CD14-positive monocyte (primary cell): ENCODE results near the gene MTR. TPM values are rescaled to one million over a fixed set of nuclear protein-coding genes. Genes with fewer than 3 reads are reported as not detected.

Source experiments
- DNase-seq, 3 donors: peaks; one replicate each; pipeline ENCODE4 v3.0.0-alpha.2; 2011 to 2022
- H2AFZ ChIP-seq: 2 replicates; pipeline ENCODE4 v1.6.0; 2012; ENCODE audit warnings: mild to moderate bottlenecking, low read depth, low read length, inconsistent platforms; ENCODE audit not compliant: insufficient read depth, poor library complexity, severe bottlenecking
- H3K27ac ChIP-seq, 2 donors: 1 replicate in 1 of 2; 2 replicates in 1 of 2; pipeline ENCODE4 v1.5.1; 2012 to 2013; ENCODE audit warnings: low read length in 2 of 2, control low read depth in 1 of 2, inconsistent platforms in 1 of 2, low read depth in 1 of 2, mild to moderate bottlenecking in 1 of 2
- H3K27me3 ChIP-seq, 2 donors: one replicate each; pipeline versions ENCODE4 v1.6.0 to v1.6.1; 2011 to 2013; ENCODE audit warnings: low read length in 2 of 2; ENCODE audit not compliant: control insufficient read depth in 2 of 2, insufficient read depth in 2 of 2
- H3K36me3 ChIP-seq, 2 donors: replicated peaks in 1 of 2; 1 replicate in 1 of 2; 2 replicates in 1 of 2; pipeline versions ENCODE4 v1.5.1 to v1.6.1; 2012 to 2013; ENCODE audit warnings: low read length in 2 of 2, control low read depth in 1 of 2, inconsistent platforms in 1 of 2, mild to moderate bottlenecking in 1 of 2; ENCODE audit not compliant: insufficient read depth in 2 of 2, control insufficient read depth in 1 of 2
- H3K4me1 ChIP-seq, 2 donors: 1 replicate in 1 of 2; 2 replicates in 1 of 2; pipeline versions ENCODE4 v1.5.1 to v1.6.1; 2012 to 2013; ENCODE audit warnings: low read length in 2 of 2, control low read depth in 1 of 2, inconsistent platforms in 1 of 2, mild to moderate bottlenecking in 1 of 2, moderate library complexity in 1 of 2; ENCODE audit not compliant: insufficient read depth in 2 of 2, control insufficient read depth in 1 of 2
- H3K4me2 ChIP-seq: replicated peaks from 2 replicates; pipeline ENCODE3; 2012; ENCODE audit warnings: low read length, moderate library complexity, mild to moderate bottlenecking; ENCODE audit not compliant: poor library complexity, severe bottlenecking; ENCODE audit errors: extremely low read depth
- H3K4me3 ChIP-seq, 3 experiments: fragments of 200-600 bp in 1 of 3; sonication (generic) in 1 of 3; replicated peaks in 1 of 3; 1 replicate in 2 of 3; 2 replicates in 1 of 3; pipeline ENCODE4 v1.5.1; 2011 to 2013; ENCODE audit warnings: low read length in 3 of 3, mild to moderate bottlenecking in 3 of 3, control low read depth in 2 of 3, low read depth in 2 of 3, inconsistent platforms in 1 of 3, moderate library complexity in 1 of 3
- H3K79me2 ChIP-seq: 2 replicates; pipeline ENCODE4 v1.6.0; 2012; ENCODE audit warnings: mild to moderate bottlenecking, control low read depth, inconsistent platforms, low read length, moderate library complexity; ENCODE audit not compliant: insufficient read depth
- H3K9ac ChIP-seq: 2 replicates; pipeline ENCODE4 v1.6.0; 2017; ENCODE audit warnings: low read length, mild to moderate bottlenecking; ENCODE audit not compliant: insufficient read depth, poor library complexity, severe bottlenecking
- H3K9me3 ChIP-seq, 2 donors: replicated peaks in 1 of 2; 1 replicate in 1 of 2; 2 replicates in 1 of 2; pipeline versions ENCODE4 v1.5.1 to v1.6.1; 2012 to 2013; ENCODE audit warnings: low read length in 2 of 2, control low read depth in 1 of 2; ENCODE audit not compliant: control insufficient read depth in 1 of 2, insufficient read depth in 1 of 2
- H4K20me1 ChIP-seq: 2 replicates; pipeline ENCODE4 v1.6.0; 2012; ENCODE audit warnings: mild to moderate bottlenecking, low read length, control low read depth, moderate library complexity; ENCODE audit not compliant: insufficient read depth
- H3K27ac Mint-ChIP-seq, 7 donors: one replicate each; pipeline ENCODE4 v1.8.0; 2020; ENCODE audit warnings: mild to moderate bottlenecking in 7 of 7, mixed read lengths in 7 of 7, moderate library complexity in 6 of 7, inconsistent platforms in 2 of 7
- H3K27me3 Mint-ChIP-seq, 3 donors: one replicate each; pipeline ENCODE4 v1.8.0; 2021 to 2022; ENCODE audit warnings: low read depth in 3 of 3, mild to moderate bottlenecking in 3 of 3, mixed read lengths in 3 of 3, moderate library complexity in 3 of 3, inconsistent platforms in 1 of 3
- H3K36me3 Mint-ChIP-seq, 2 donors: one replicate each; pipeline ENCODE4 v1.8.0; 2020; ENCODE audit warnings: mixed read lengths in 2 of 2, inconsistent platforms in 1 of 2, mild to moderate bottlenecking in 1 of 2
- H3K4me1 Mint-ChIP-seq: one replicate; pipeline ENCODE4 v1.8.0; 2020; ENCODE audit warnings: mild to moderate bottlenecking, mixed read lengths
- H3K4me3 Mint-ChIP-seq, 2 donors: one replicate each; pipeline ENCODE4 v1.8.0; 2020; ENCODE audit warnings: mild to moderate bottlenecking in 2 of 2, mixed read lengths in 2 of 2, moderate library complexity in 1 of 2
- H3K9me3 Mint-ChIP-seq, 7 donors: one replicate each; pipeline ENCODE4 v1.8.0; 2020 to 2022; ENCODE audit warnings: mixed read lengths in 7 of 7, mild to moderate bottlenecking in 6 of 7, moderate library complexity in 6 of 7, inconsistent platforms in 2 of 7
- WGBS: methylation state at CpG from one replicate; pipeline ENCODE4 v1.1.5; 2013; ENCODE audit warnings: missing lambda C conversion rate; ENCODE audit not compliant: insufficient coverage; 5-methylcytosine and 5-hydroxymethylcytosine counted together
- intact Hi-C, 2 donors: fragments of 100-400 bp; cut with micrococcal nuclease; formaldehyde crosslinking; loops; one replicate each; pipeline versions ENCODE4 v1.15.0 to v1.15.1; 2023
- polyA plus RNA-seq, 3 donors: library from polyadenylated mRNA; depleted of rRNA in 1 of 3; unstranded in 2 of 3; stranded (reverse) in 1 of 3; fragments of 300-500 nt in 2 of 3; fragments of >200 nt in 1 of 3; fragmentation: Illumina TruSeq in 2 of 3; gene quantifications; 1 replicate in 2 of 3; 2 replicates in 1 of 3; pipeline ENCODE4 v1.2.3, GENCODE V29; 2012 to 2021
- TF ChIP-seq, protein P1 (sequence below): fragments of 200-600 bp; IDR thresholded peaks from one replicate; pipeline ENCODE4 v1.8.0; 2022; ENCODE audit warnings: antibody characterized with exemption, mild to moderate bottlenecking

The MTR gene
- polyA plus RNA-seq, 3 donors: 3.4 to 5.4 (median 4.7) TPM

DNA sequence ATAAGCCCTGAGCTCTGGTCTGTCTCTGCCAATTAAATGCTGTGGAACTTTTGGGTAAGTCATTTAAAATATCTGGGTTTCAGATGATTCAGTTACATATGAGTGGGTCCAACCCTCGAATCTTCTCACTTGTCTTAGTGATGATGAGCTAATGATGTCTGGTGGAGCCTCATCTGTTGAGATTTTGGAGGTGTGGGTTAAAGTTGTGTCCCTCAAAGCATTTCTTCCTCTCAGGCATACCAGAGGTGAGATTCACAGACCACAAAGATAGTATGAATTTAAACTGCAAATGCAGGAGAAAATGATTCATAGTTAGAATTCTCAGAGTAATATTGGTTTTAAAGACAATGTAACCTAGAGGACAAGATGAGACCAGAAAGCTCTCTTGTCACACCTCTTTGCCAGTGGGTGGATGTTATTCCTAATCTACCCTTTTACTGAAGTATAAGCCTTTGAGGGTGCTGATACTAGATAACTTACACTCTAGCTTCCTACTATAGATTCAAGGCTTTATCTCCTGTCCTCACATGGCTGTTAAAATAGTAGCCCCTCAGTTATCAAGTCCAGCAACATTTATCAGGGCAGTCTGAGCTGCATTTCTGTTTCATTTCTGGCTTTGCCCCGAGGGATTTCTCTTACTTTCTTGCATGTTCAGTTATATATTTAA, 118.4 kb downstream of the MTR start:
- WGBS: no CpG with 5 or more reads among the region's 2 CpGs

DNA sequence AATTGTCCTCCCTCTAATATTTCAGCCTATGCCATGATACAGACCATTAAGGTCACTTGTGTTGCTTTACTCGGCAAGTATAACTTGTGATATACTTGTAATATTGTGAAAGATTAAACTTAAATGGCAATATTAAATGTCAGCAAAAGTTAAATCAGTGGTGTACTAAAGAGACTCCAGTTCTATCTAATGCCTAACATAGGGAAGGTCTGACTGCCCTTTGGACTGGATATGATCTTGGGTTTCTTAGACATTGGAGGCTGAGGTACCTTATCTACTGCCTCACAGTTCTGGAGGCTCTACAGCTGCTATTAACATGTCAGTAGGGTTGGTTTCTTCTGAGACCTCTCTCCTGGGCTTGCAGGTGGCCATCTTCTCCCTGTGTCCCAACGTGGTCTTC, 119.3 kb downstream of the MTR start:
- no peak overlapping the region for H3K27ac Mint-ChIP-seq
- Histone ChIP-seq H4K20me1 (no peaks in the 10 kb centered on the region), H2AFZ (no peak overlapping the region), H3K36me3 (no peaks in the 10 kb centered on the region), H3K79me2 (no peaks in the 10 kb centered on the region), H3K27ac (no peak overlapping the region), H3K27me3 (no peaks in the 10 kb centered on the region), H3K9me3 (peaks cover 8 to 13% of the 10 kb centered on the region in 2 donors), H3K9ac (no peak overlapping the region), H3K4me3 (no peak overlapping the region), H3K4me1 (no peaks in the 10 kb centered on the region), H3K4me2 (no peak overlapping the region)
- no peak for DNase-seq
- H3K9me3 Mint-ChIP-seq: peaks cover 6 to 25% (median 17%) of the 10 kb centered on the region in 7 donors
- intact Hi-C loops: no loop called here
- no peak overlapping the region for H3K4me3 Mint-ChIP-seq
- 80% methylated on average over 1 of the region's 2 CpGs for WGBS
- H3K27me3 Mint-ChIP-seq: peaks cover 0 to 2% (median 0%) of the 10 kb centered on the region in 3 donors
- H3K36me3 Mint-ChIP-seq: no peaks in the 10 kb centered on the region
- TF ChIP-seq, protein P1, sequence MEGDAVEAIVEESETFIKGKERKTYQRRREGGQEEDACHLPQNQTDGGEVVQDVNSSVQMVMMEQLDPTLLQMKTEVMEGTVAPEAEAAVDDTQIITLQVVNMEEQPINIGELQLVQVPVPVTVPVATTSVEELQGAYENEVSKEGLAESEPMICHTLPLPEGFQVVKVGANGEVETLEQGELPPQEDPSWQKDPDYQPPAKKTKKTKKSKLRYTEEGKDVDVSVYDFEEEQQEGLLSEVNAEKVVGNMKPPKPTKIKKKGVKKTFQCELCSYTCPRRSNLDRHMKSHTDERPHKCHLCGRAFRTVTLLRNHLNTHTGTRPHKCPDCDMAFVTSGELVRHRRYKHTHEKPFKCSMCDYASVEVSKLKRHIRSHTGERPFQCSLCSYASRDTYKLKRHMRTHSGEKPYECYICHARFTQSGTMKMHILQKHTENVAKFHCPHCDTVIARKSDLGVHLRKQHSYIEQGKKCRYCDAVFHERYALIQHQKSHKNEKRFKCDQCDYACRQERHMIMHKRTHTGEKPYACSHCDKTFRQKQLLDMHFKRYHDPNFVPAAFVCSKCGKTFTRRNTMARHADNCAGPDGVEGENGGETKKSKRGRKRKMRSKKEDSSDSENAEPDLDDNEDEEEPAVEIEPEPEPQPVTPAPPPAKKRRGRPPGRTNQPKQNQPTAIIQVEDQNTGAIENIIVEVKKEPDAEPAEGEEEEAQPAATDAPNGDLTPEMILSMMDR: no peak
- no peaks in the 10 kb centered on the region for H3K4me1 Mint-ChIP-seq

More for the DNA sequence above, 118.4 kb downstream of the MTR start:
- Histone ChIP-seq H3K4me3 (no peak overlapping the region), H3K4me1 (no peaks in the 10 kb centered on the region), H3K9me3 (peaks cover 8 to 13% of the 10 kb centered on the region in 2 donors), H4K20me1 (no peaks in the 10 kb centered on the region), H3K79me2 (no peaks in the 10 kb centered on the region), H3K9ac (no peak overlapping the region), H3K27me3 (no peaks in the 10 kb centered on the region), H2AFZ (no peak overlapping the region), H3K4me2 (no peak overlapping the region), H3K27ac (no peak overlapping the region), H3K36me3 (no peaks in the 10 kb centered on the region)
- H3K4me3 Mint-ChIP-seq: no peak overlapping the region
- intact Hi-C loops: no loop called here
- TF ChIP-seq, protein P1: no peak
- peaks cover 0 to 4% (median 2%) of the 10 kb centered on the region in 3 donors for H3K27me3 Mint-ChIP-seq
- H3K9me3 Mint-ChIP-seq: peaks cover 10 to 30% (median 20%) of the 10 kb centered on the region in 7 donors
- no peak for DNase-seq
- H3K27ac Mint-ChIP-seq: no peak overlapping the region
- H3K36me3 Mint-ChIP-seq: no peaks in the 10 kb centered on the region
- H3K4me1 Mint-ChIP-seq: no peaks in the 10 kb centered on the region
